SU-DHL-6 (cell line): ENCODE data around the gene MTHFSD.

ENCODE experiments used
- H2AFZ ChIP-seq: fragments of 200-600 bp; sonication (generic); 2 replicates; pipeline ENCODE4 v1.6.1; 2014; ENCODE audit warnings: low read depth, mild to moderate bottlenecking, moderate library complexity, mixed read lengths, antibody characterized with exemption, low read length; ENCODE audit not compliant: severe bottlenecking
- H3F3A ChIP-seq: fragments of 200-600 bp; shearing (Covaris generic); 2 replicates; pipeline ENCODE4 v1.6.0; 2016; ENCODE audit warnings: antibody characterized with exemption, mild to moderate bottlenecking; ENCODE audit not compliant: insufficient read depth
- H3K27ac ChIP-seq: fragments of 200-600 bp; sonication (generic); 2 replicates; pipeline ENCODE4 v1.5.1; 2016; ENCODE audit warnings: low read depth, mild to moderate bottlenecking, low read length, moderate library complexity, mixed read lengths
- H3K27me3 ChIP-seq: fragments of 200-600 bp; sonication (generic), shearing (Covaris generic); 2 replicates; pipeline ENCODE4 v1.6.0; 2014; ENCODE audit warnings: mild to moderate bottlenecking, low read length
- H3K36me3 ChIP-seq: fragments of 200-600 bp; sonication (generic); 2 replicates; pipeline ENCODE4 v1.6.1; 2014; ENCODE audit warnings: mild to moderate bottlenecking, low read length, mixed read lengths
- H3K4me2 ChIP-seq: fragments of 300-600, 200-600 bp; shearing (Covaris generic), sonication (generic); 2 replicates; pipeline ENCODE4 v1.6.0; 2014; ENCODE audit warnings: low read length, low read depth, mild to moderate bottlenecking; ENCODE audit not compliant: poor library complexity, severe bottlenecking
- H3K4me3 ChIP-seq: fragments of 200-600 bp; sonication (generic); 2 replicates; pipeline ENCODE4 v1.5.1; 2014; ENCODE audit warnings: antibody characterized with exemption, low read length, mild to moderate bottlenecking, mixed read lengths; ENCODE audit not compliant: insufficient read depth, poor library complexity, severe bottlenecking
- H3K79me2 ChIP-seq: fragments of 200-600 bp; sonication (generic); 2 replicates; pipeline ENCODE4 v1.6.1; 2014; ENCODE audit warnings: mild to moderate bottlenecking, low read length, moderate library complexity; ENCODE audit not compliant: insufficient read depth
- H3K9ac ChIP-seq: fragments of 200-600 bp; sonication (generic); 2 replicates; pipeline ENCODE4 v1.7.0; 2014; ENCODE audit warnings: mild to moderate bottlenecking, low read length
- H3K9me2 ChIP-seq: fragments of 200-600 bp; sonication (generic); replicated peaks from 2 replicates; pipeline ENCODE4 v1.6.1; 2014; ENCODE audit warnings: low read length; ENCODE audit not compliant: insufficient read depth
- H3K9me3 ChIP-seq: fragments of 200-600 bp; sonication (generic); 2 replicates; pipeline ENCODE4 v1.6.1; 2014; ENCODE audit warnings: low read length, mixed read lengths; ENCODE audit not compliant: insufficient read depth
- H4K20me1 ChIP-seq: fragments of 200-600 bp; sonication (generic); 2 replicates; pipeline ENCODE4 v1.6.1; 2014; ENCODE audit warnings: low read depth, mild to moderate bottlenecking, antibody characterized with exemption, low read length, moderate library complexity, mixed read lengths
- EZH2phosphoT487 ChIP-seq: fragments of 200-600 bp; sonication (generic), shearing (Covaris generic); conservative IDR thresholded peaks from 2 replicates; pipeline ENCODE4 v1.6.1; 2018; ENCODE audit warnings: mild to moderate bottlenecking, antibody characterized with exemption, low read length, moderate library complexity, mixed read lengths
- TF ChIP-seq, protein P1 (sequence below): fragments of 200-600 bp; sonication (generic); IDR thresholded peaks from one replicate; pipeline ENCODE4 v1.5.1; 2017; ENCODE audit warnings: antibody characterized with exemption, mild to moderate bottlenecking, low read length, moderate library complexity; ENCODE audit not compliant: insufficient read depth, poor library complexity, severe bottlenecking

Gene MTHFSD

GRCh38 chr16:86497551-86498021, 57.4 kb downstream of the MTHFSD start:
- Histone ChIP-seq H3K79me2 (no peaks in the 10 kb centered on the region), H3K36me3 (no peaks in the 10 kb centered on the region), H3K4me2 (no peak overlapping the region), H3K9me2 (no peaks in the 10 kb centered on the region), H3K9ac (no peak overlapping the region), H3K9me3 (no peaks in the 10 kb centered on the region), H4K20me1 (no peaks in the 10 kb centered on the region), H3K4me3 (no peak overlapping the region), H2AFZ (no peak overlapping the region), H3K27me3 (no peaks in the 10 kb centered on the region), H3K27ac (no peak overlapping the region), H3F3A (no peaks in the 10 kb centered on the region)
- TF ChIP-seq, protein P1, sequence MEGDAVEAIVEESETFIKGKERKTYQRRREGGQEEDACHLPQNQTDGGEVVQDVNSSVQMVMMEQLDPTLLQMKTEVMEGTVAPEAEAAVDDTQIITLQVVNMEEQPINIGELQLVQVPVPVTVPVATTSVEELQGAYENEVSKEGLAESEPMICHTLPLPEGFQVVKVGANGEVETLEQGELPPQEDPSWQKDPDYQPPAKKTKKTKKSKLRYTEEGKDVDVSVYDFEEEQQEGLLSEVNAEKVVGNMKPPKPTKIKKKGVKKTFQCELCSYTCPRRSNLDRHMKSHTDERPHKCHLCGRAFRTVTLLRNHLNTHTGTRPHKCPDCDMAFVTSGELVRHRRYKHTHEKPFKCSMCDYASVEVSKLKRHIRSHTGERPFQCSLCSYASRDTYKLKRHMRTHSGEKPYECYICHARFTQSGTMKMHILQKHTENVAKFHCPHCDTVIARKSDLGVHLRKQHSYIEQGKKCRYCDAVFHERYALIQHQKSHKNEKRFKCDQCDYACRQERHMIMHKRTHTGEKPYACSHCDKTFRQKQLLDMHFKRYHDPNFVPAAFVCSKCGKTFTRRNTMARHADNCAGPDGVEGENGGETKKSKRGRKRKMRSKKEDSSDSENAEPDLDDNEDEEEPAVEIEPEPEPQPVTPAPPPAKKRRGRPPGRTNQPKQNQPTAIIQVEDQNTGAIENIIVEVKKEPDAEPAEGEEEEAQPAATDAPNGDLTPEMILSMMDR, result no peak
- no peak for TF ChIP-seq EZH2phosphoT487

- Histone ChIP-seq H4K20me1 (no peaks in the 10 kb centered on the region), H3K79me2 (no peaks in the 10 kb centered on the region), H3K9me3 (no peaks in the 10 kb centered on the region), H3F3A (no peaks in the 10 kb centered on the region), H3K9ac (no peak overlapping the region), H3K4me2 (no peak overlapping the region), H3K4me3 (no peak overlapping the region), H3K36me3 (no peaks in the 10 kb centered on the region), H3K27me3 (no peaks in the 10 kb centered on the region), H3K27ac (no peak overlapping the region), H2AFZ (no peak overlapping the region), H3K9me2 (no peaks in the 10 kb centered on the region)
- TF ChIP-seq EZH2phosphoT487, result no peak
- TF ChIP-seq, protein P1, result no peak
Observed at GRCh38 chr16:86496929-86497461, 58.0 kb downstream of the MTHFSD start.

GRCh38 chr16:86496262-86496928, 58.6 kb downstream of the MTHFSD start:
- no peak overlapping the region for H2AFZ ChIP-seq
- no peaks in the 10 kb centered on the region for H3K9me3 ChIP-seq
- no peaks in the 10 kb centered on the region for H4K20me1 ChIP-seq
- H3K27me3 ChIP-seq, result no peaks in the 10 kb centered on the region
- H3K9me2 ChIP-seq, result no peaks in the 10 kb centered on the region
- TF ChIP-seq, protein P1, result no peak
- TF ChIP-seq EZH2phosphoT487, result no peak
- H3K9ac ChIP-seq, result no peak overlapping the region
- no peak overlapping the region for H3K4me3 ChIP-seq
- no peaks in the 10 kb centered on the region for H3K36me3 ChIP-seq
- no peaks in the 10 kb centered on the region for H3K79me2 ChIP-seq
- no peak overlapping the region for H3K27ac ChIP-seq
- no peak overlapping the region for H3K4me2 ChIP-seq
- no peaks in the 10 kb centered on the region for H3F3A ChIP-seq
